ENCODE results near the gene HABP2.

HABP2 gene

DNA sequence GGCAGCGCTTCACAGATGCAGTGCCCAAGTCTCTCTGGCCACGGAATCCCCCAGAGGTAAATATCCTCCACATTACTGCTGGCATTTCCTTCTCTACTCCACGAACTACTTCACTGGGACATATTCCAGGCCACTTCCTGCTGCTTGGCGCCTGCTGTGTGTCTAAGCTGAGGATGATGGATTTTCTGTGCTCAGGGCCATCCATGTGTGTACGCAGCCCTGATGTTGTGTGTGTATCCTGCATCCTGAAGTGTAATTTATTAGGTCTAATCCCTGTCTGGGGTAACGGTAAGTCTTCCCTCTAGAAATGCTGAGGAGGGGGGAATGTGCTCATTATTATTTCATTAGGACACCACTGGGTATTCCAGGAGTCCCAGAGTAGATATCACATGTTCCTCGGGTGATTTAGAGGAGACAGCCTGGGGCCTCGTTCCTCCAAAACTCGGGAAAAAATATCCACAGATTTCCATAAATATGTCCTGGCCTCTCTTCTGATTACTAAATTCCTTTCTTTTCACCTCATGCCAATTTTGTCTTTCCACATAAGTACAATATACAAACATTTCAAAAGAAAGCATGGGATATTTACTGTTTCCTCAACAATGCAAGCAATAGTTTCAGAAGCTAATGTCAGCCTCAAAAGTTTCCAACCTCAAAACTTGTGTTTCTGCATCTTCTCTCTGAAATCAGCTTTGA is 25.5 kb upstream of the HABP2 start:
- no peak for DNase-seq (ENCODE audit: low read depth)

DNA sequence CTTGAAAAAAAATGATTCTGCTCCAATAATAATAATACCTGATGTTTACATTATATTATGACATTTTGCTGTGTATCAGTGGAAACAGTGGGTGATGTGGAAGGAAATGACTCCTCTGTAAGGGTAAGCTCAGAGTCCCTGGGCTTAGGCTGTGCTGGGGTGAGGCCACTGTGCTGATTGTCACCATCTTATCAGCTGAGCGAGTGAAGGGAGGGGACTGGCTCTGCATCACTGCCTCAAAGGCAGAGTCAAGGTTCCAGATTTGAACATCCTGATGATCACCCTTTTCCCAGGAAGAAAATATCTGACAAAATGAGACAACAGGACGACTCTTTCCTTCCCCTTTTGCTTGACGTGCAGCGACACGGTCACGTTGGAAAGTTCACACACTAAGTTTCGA is 24.0 kb upstream of the HABP2 start:
- no peak for DNase-seq (ENCODE audit: low read depth)

DNA sequence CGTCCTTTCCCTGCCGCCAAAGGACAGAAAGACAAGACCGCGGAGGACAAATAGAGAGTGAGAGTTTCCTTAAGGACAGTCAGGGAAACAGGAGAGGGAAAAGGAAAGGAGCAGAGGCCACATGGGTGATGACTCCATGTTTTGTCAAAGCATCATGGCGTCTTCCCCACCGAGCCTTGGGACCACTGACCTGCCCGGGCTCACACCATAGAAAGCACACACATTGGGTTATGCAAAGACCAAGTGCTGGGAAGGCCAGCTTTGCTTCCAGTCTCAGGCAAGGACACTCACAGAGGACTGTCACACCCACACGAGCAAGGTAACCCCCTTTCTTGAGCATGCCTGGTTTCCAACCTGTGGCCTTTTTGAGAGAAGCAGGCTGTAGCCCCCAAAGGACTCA is 23.3 kb upstream of the HABP2 start:
- no peak for DNase-seq (ENCODE audit: low read depth)

DNA sequence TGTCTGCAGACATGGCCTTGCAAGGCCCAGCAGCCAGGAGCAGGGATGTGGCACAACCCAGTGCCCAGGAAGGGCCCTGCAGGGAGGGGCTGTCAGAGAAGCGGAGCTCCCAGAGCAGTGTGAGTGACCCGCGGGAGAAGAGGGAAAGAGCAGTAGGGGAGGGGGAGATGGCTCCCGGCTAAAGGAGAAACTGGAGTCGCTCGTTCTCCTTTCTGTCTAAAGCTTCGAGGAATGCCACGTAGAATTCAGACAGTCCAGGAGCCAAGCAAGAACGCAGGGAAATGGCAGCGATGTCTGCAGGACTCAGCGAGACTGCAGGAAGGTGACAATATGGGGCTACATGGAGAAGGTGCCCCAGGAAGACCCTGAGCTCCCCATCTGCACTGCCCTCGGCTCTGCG is 22.4 kb upstream of the HABP2 start:
- no peak for DNase-seq (ENCODE audit: low read depth)

DNA sequence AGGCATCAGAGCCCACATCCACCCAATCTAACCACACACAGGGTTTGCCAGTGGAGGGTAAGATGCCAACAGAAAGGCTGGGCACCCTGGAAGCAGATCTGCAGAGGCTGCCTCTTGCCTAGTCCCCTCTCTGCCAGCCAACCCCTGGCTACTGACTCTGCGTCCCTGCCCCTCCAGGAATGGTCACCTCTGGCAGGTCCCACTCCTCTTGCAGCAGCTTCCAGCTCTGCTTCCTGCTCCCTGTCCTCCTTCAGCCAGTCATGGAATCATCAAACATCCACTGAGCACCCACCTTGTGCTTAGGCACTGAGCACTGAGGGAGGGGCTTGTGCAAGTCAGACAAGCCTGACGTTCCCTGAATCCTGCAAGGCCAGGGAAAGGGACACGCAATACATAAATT is 20.1 kb upstream of the HABP2 start:
- no peak for DNase-seq (ENCODE audit: low read depth)

DNA sequence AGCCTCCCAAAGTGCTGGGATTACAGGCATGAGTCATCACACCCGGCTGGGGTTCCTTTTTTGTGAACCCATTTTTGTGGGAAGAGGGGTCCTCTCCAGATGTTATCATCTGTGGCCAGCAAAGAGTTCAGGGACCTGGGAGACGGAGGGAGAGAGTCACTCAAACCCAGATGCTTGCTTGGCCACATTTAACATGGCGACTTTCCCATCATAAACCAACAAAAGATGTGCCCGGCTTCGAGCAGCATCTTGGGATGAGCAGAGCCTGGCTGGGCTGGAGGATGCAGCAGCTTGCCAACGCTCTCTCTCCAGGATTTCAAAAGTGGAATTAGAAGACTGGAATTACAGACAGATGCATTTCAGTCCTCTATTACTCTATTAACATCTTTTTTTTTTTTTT is 19.1 kb upstream of the HABP2 start:
- DNase-seq (ENCODE audit: low read depth) = no peak

DNA sequence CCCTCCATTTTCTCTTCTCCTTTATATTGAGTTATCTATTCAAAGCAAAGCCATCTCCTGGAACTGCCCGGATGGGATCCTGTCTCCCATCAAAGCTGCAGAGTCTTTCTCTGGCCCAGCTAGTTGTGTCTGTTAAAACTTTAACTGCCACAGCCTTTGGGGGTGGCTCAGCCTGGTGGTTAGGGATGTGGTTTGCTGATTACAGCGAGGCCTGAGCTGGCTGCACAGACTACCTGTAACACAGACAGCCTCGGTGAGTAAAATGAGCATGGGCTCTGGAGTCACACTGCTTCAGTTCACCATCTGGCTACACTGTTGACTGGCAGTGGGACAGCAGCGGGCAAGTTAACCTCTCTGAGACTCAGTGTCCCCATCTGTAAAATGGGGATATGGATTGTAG is 18.4 kb upstream of the HABP2 start:
- DNase-seq (ENCODE audit: low read depth) = no peak

DNA sequence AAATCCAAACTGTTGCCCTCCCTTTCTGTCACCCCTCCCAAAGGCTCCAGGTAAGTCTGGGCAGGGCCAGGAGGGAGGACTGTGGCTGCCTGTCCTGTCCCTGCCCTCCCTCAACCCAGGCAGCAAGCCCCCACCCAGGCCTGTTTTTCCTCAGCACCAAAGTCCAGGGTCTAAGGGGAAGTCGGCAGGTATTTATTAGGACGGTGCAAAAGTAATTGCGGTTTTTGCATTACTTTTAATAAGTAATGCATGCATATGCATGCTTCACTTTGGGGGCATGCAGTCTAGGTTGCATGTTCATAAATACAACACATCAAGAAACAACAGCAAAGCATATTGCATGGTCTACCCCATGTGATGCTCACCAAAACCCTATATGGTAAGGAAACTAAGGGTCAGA is 15.2 kb upstream of the HABP2 start:
- no peak for DNase-seq (ENCODE audit: low read depth)

DNA sequence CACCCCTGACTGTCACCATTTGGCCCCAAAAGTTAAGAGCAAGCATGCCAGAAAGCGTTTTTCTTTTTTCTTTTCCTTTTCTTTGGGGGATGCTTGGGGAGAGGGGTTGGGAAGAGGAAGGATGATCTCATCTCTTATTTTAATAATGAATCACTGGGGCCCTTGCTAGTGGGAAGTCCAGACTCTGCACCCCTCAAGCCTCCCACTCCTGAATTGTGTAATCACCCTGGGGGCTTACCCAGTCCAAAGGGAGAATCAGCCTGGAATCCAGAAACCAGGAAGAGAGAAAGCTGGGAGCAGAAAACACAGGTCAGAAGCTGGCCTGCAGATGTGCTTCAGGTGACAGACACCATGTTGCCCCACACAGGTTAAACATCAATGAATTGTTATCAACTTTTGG is 14.7 kb upstream of the HABP2 start:
- no peak for DNase-seq (ENCODE audit: low read depth)

DNA sequence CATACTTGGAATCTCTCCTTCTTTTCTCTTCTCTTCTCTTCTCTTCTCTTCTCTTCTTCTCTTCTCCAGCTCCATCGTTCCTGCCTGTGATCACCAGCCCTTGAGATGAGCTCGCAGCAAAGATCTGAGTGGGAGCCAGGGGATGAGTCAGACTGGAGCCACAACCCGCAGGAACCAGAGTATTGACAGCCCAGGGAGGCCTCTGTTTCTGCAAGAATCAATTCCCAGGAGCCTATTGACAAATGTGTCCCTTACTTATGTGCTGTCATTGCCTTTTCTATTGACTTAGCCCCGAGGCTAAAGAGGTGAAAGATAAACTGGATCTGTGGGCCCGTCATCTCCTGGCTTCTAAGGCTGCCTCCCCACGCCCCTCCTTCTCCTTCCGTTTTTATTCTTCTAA is 13.1 kb upstream of the HABP2 start:
- DNase-seq (ENCODE audit: low read depth) = no peak

DNA sequence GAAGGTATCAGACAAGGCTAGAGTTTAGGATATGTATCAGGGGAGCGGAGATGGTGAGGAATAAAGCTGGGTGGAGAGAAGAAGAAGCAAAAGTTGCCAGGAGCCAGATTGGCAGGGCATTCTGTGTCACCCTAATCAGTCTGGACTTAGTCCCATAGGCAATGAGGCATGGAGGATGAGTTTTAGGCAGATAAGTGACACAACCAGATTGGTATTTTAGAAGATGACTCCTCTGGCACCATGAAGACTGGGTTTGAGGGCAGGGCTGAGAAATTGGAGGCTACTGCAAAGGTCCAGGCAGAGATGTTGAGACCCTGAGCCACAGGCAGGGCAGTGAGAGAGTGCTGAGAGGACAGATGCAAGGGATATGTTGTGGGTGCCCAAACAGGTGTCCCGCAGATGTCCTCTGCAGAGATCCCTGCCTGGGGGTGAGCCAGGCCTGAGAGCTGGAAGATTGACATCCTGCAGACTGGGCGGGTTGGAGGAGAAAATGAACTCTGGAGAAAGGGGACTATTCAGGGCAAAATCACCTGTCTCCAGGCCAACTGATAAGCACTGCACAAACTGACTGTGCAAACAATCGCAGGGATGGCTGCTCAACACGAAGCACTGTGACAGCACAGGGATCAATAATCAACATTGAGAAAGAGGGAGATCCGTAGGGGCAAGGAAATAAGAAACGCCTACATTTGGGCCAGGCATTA is 11.9 kb upstream of the HABP2 start:
- DNase-seq (ENCODE audit: low read depth) = no peak

DNA sequence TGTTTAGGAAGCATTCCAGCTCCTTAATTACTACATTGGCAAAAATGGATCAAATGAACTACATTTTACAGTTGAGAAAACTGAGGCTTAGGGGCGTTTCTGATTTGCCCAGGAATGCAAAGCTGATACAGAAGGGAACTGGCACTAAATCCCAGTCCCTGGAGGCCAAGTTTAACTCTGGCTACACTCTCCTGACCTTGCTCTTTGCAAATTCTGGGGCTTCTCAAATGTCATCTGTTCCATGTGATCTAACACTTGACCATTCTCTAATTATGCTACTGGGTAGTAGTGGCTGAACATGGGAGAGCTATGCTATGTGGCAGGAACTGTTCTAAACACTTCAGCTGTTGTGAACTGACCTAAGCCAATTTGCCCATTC is 11.3 kb upstream of the HABP2 start:
- DNase-seq (ENCODE audit: low read depth) = no peak

DNA sequence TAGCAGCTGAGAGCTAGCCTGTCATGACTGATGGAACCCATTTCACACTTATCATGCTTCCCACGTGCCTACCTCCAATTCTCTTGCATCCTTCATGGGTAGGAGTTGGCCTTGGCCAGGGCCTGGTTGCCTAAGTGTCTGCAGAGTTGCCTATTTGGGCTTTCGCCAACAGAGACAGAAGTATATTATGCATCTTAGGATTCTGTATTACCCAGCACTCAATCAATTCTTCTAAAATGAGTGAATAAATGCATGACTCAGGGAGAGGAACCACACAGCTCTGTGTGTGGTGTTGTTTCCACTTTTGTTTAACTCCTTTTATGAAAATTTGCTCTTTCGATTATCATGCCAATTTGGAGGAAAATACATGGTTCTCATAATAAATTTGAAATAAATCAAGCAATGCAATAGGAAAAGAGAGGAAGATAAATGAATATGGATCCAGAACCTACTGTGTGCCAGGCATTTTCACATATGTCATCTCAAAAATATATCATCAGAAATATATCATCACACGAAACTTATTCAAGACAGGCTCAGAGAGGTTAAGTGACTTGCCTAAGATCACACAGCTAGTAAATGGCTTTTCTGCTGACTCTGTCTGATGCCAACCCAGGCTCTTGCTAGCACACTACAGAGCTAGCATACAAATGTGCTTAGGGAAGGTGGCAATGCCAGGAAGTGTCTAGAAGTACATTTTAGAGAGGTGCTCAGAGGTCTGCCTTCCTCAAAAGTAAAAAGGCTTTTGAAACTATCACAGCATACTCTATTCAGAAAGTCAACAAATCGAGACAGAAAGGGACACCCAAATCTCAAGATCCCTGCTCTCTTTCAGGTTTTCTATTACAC is 9.5 kb upstream of the HABP2 start:
- no peak for DNase-seq (ENCODE audit: low read depth)

DNA sequence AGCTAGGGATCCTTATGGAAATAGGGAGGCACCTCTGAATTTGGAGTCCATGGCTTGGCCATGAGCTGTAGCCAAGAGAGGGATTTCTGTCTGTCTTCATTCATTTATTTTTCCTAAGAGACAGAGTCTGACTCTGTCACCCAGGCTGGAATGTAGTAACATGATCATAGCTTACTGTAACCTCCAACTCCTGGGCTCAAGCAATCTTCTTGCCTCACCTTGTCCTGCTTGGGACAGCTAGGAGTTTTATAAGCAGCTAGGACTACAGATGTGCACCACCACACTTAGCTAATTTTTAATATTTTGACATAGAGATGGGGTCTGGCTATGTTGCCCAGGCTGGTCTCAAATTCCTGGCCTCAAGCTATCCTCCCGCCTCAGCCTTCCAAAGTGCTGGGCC is 8.5 kb upstream of the HABP2 start:
- no peak for DNase-seq (ENCODE audit: low read depth)

DNA sequence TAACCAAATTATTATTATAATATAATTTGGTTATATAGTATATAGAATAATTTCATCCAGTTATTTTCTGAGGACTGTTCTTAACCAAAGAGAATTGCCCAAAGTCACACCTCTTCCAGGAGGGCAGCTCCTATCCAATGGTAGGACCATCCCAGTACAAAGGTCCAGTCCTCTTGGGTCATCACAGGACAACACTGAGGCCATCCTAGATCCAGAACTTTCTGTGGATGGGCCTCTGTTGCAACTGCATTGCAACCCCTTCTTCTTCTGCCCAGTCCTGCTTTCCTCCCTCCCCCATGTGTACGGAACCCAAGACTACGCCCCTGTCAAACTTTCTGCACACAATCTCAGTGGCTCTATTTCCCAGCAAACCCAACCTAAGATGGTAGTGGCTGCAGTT is 5.4 kb upstream of the HABP2 start:
- no peak for DNase-seq (ENCODE audit: low read depth)

DNA sequence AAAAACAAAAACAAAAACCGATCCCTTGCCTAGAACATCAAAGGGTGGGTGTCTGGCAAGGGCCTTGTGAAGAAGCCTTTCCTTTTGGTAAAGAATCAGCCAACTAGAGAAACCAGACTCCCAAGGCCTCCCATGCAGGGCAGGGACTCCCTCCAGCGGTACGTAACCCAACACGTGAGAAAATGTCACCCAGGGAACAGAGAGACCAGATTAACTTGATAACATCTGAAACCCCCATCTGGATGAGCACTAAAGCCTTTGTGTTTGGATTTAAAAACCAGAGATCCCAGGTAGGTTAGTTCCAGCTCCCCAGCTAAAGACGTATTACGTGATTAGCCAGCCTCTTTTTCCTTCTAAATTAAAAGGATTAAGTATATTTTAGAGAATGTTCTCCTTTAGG is 3.0 kb upstream of the HABP2 start:
- no peak for DNase-seq (ENCODE audit: low read depth)

DNA sequence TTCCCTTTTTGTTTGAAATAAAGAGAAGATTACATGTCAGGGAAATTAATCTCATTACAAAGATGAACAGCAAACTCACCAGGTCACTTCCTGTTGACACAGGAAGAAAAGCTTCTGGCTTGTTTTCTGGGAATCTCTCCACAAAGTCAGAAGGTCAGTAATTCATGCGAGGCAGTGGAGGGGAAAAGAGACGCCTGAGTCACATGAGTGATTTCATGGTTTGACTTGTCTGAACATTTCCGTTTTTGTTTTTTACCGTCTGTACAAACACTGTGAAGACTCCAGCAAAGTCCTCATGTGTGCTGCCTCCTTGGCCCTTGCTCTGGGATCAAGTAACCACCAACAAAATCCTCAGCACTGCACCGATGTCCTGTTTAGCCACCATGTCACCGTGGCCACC is 2.5 kb upstream of the HABP2 start:
- no peak for DNase-seq (ENCODE audit: low read depth)

DNA sequence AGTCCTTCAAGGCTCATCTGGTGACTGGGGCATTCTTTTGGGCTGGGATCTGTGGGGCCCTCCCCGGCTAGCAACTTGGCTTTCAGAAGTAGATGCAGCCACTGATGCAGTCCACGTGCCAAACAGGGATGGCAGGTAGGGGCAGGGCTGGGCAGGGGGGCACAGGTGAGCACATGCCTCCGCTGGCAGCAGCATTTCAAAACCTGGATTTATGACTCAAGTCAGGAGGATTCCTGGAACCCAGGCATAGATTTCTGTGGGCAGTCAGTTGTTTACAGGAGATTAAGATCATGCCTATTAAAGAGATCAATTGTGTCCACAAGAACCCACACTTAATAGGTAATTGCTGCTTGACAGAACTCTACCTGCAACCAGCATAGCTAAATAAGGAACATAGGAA is 839 bp upstream of the HABP2 start:
- no peak for DNase-seq (ENCODE audit: low read depth)

DNA sequence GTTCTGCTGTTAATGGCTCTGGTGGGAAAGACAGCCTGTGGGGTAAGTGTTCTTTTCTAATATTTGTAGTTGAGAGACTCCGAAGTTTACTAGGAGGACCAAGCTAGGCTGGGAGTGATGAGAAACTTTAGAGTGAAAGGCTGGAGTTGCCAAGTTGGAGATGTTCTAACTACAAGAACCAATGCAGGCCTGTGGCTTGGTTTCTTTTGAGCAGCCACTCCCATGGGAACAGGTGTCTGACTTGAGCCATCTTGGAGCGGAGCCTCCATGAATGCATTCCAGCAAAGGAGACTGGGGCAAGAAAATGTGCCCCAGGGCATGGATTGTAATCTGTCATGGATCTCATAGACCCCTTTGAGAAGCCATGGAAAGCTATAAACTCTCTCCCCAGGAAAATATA is 296 bp downstream of the HABP2 start:
- DNase-seq (ENCODE audit: low read depth) = no peak

DNA sequence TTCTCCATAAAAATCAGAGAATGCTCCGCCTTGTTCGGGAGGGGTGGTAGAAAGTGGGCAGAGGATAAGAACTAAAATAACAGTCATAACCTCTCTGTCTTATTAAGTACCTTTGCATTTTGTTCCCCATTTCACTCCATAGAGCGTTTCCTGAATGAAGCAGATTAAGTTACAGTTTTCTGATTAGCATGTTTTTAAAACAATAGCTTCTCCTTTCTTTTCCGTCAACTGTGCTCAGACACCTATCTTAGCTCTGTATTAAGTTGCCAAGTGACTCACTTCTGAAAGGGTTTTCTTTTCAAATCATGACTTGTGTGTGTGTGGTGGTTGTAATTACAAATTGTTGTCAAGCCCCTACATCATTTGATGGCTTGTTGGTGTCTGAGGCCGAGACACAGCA is 1.4 kb downstream of the HABP2 start:
- no peak for DNase-seq (ENCODE audit: low read depth)

DNA sequence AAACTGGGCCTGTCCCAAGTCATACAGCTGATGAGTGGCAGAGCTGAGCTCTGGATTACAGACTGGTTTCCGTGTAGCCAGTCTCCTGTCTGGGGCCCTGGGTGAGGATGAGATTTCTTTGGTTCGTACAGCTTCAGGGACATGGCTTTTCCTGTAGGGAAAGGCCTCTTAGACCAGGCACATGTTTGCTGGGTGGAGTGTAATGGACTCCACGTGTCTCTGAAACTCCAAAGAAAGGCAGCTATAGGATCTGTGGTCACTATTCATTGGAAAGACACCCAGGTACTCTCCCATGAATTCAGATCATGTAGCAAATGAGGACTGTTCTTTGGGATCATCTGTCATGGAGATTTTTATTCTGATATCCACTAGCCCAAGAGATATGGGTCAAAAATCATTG is 2.4 kb downstream of the HABP2 start:
- DNase-seq (ENCODE audit: low read depth) = no peak

DNA sequence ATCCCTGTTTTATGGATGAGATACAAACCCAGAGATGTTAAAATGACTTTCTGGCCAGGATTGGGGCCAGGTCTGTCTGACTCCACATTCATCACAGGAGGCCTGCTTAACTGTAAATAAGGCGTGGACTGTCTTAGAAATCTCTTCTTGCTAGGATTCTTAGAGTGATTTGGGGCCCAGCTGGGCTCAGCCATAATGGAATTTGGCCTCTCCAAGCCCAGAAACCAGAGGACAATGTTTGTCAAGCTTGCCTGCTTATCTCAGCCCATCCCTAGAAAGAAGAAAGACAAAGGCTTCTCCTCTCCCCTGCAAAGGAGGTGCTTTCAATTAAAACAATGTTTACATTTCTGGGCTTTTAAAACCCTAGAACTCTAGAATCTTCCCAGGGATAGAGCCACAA is 2.9 kb downstream of the HABP2 start:
- no peak for DNase-seq (ENCODE audit: low read depth)

DNA sequence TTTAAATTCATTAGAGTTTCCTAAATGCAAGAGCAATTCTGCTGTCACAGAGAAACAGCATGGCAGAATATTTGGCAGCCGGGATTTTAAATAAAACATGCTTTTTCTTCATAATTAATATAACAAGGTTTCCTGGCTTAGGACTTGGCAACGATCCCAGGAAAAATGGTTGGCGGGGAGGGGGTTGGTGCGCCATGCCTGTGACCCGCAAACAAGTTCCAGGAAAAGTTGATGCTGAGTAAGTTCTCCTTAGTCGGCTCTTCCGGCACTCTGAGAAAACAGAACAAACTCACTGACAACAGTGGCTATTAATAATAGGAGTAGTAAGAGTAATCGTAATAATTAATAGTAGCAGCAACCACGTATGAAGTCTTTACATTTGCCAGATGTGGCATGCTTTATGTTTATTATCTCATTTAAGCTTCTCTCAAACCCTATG is 4.6 kb downstream of the HABP2 start:
- DNase-seq (ENCODE audit: low read depth) = no peak
